Lung (tissue), 12 donors: ENCODE results near the gene TMEM86A. TPM values are rescaled to one million over a fixed set of nuclear protein-coding genes. Genes with fewer than 3 reads are reported as not detected.
A peak's percentile ranks its signal among the peaks of the same experiment; 100 is the strongest.

Experiments
- ATAC-seq: fragments of 200-7000 bp; cut with Tn5 transposase; one replicate; pipeline ENCODE4 v1.9.1; 2020; ENCODE audit warnings: moderate number of reproducible peaks; ENCODE audit not compliant: insufficient read depth, low FRiP score
- DNase-seq, 3 donors: peaks; one replicate each; pipeline ENCODE4 v3.0.0-alpha.2; 2013 to 2017
- H3K27ac ChIP-seq, 2 donors: one replicate each; pipeline ENCODE4 v1.5.1; 2013; ENCODE audit warnings: mild to moderate bottlenecking in 2 of 2, moderate library complexity in 2 of 2, control low read depth in 1 of 2, inconsistent platforms in 1 of 2, low read depth in 1 of 2, low read length in 1 of 2
- H3K27me3 ChIP-seq, 3 donors: one replicate each; pipeline ENCODE4 v1.5.1; 2013; ENCODE audit warnings: low read length in 2 of 3; ENCODE audit not compliant: control insufficient read depth in 3 of 3, insufficient read depth in 3 of 3
- H3K36me3 ChIP-seq, 4 donors: one replicate each; pipeline ENCODE4 v1.5.1; 2013; ENCODE audit warnings: low read length in 4 of 4, mild to moderate bottlenecking in 1 of 4, moderate library complexity in 1 of 4; ENCODE audit not compliant: control insufficient read depth in 4 of 4, insufficient read depth in 4 of 4
- H3K4me1 ChIP-seq, 5 donors: one replicate each; pipeline ENCODE4 v1.5.1; 2013; ENCODE audit warnings: low read length in 5 of 5, mild to moderate bottlenecking in 2 of 5, moderate library complexity in 1 of 5; ENCODE audit not compliant: control insufficient read depth in 5 of 5, insufficient read depth in 5 of 5
- H3K4me3 ChIP-seq: one replicate; pipeline ENCODE4 v1.5.1; 2013; ENCODE audit warnings: mild to moderate bottlenecking, control low read depth, moderate library complexity
- H3K9ac ChIP-seq, 2 donors: one replicate each; pipeline ENCODE4 v1.5.1; 2013; ENCODE audit warnings: low read length in 2 of 2, control low read depth in 1 of 2; ENCODE audit not compliant: insufficient read depth in 1 of 2
- H3K9me3 ChIP-seq, 4 donors: one replicate each; pipeline ENCODE4 v1.5.1; 2013; ENCODE audit warnings: low read length in 3 of 4, mild to moderate bottlenecking in 1 of 4, moderate library complexity in 1 of 4; ENCODE audit not compliant: control insufficient read depth in 4 of 4, insufficient read depth in 3 of 4
- WGBS, 2 donors: extraction: QIAGEN DNeasy Blood & Tissue Kit; methylation state at CpG; one replicate each; pipeline ENCODE4 v1.1.7; 2013; 5-methylcytosine and 5-hydroxymethylcytosine counted together
- polyA plus RNA-seq, 2 donors: library from polyadenylated mRNA; stranded (reverse); fragments of 200-250 nt; gene quantifications; one replicate each; pipeline ENCODE4 v1.2.1, GENCODE V29; 2013
- total RNA-seq, 2 donors: library from RNA; depleted of rRNA in 1 of 2; stranded (reverse); fragments of >200 nt in 1 of 2; gene quantifications; one replicate each; pipeline ENCODE4 v1.2.1, GENCODE V29; 2014 to 2021
- TF ChIP-seq, protein P1 (sequence below): IDR thresholded peaks from 2 replicates; pipeline ENCODE4 v1.5.1; 2012; ENCODE audit warnings: mild to moderate bottlenecking; ENCODE audit errors: control extremely low read depth, extremely low read depth
- donor health status: control.
- donor health status: control.
- donor health status: Bipolar disorder and iron deficiency.
- donor health status: healthy.
- donor health status: DM: yes; HTN: yes; CAD: no.

TMEM86A gene
- total and polyA plus RNA-seq, 4 donors, result 1.9 to 8.9 (median 2.9) TPM

DNA sequence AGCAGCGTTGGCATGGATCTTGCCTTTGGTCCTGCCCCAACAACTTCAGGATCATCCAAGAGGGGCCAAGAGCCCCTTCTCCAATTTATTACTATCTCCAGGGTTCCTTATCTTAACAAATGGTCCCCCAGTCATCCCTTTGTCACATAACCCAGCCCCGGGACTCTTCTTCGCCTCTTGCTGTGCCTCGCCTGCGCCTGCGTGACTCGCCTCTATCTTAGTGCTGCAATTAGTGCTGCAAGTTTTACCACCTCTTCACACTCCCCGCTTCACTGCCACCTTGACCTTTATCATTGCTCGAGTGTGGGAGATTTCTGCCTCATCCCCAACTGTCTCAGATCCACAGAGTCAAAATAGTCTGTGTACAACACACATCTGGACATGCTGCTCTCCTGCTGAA lies 31.4 kb downstream of the TMEM86A start:
- no peak for ATAC-seq
- H3K27me3 ChIP-seq, result no peaks in the 10 kb centered on the region
- no peaks in the 10 kb centered on the region for H3K36me3 ChIP-seq
- H3K27ac ChIP-seq, result no peak overlapping the region
- no peaks in the 10 kb centered on the region for H3K9me3 ChIP-seq
- TF ChIP-seq, protein P1, sequence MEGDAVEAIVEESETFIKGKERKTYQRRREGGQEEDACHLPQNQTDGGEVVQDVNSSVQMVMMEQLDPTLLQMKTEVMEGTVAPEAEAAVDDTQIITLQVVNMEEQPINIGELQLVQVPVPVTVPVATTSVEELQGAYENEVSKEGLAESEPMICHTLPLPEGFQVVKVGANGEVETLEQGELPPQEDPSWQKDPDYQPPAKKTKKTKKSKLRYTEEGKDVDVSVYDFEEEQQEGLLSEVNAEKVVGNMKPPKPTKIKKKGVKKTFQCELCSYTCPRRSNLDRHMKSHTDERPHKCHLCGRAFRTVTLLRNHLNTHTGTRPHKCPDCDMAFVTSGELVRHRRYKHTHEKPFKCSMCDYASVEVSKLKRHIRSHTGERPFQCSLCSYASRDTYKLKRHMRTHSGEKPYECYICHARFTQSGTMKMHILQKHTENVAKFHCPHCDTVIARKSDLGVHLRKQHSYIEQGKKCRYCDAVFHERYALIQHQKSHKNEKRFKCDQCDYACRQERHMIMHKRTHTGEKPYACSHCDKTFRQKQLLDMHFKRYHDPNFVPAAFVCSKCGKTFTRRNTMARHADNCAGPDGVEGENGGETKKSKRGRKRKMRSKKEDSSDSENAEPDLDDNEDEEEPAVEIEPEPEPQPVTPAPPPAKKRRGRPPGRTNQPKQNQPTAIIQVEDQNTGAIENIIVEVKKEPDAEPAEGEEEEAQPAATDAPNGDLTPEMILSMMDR, result no peak
- no peak for DNase-seq
- WGBS, 2 donors, result 91 to 94% methylated on average over 9 of the region's 9 CpGs
- no peaks in the 10 kb centered on the region for H3K4me1 ChIP-seq
- H3K9ac ChIP-seq, result no peak overlapping the region
- no peak overlapping the region for H3K4me3 ChIP-seq

DNA sequence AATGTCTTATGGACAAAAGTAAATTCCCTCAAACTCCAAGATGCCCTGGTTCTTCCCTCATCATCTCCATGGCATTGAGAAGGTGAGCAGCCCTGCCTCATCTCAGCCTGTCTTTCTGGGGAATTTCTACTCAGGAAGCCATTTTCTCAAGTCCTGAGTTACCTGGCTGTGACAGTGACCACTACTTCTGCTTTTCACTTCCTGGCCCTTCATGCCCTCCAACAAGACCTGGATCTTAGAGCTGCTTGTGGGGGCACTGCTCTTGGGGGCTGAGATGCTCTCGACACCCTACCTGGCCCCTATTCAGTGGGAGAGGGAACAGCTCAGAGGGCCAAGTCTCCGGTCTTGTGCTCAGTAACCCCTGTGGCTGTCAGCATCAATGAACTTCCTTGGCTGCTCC lies 32.9 kb downstream of the TMEM86A start:
- no peaks in the 10 kb centered on the region for H3K4me1 ChIP-seq
- H3K9ac ChIP-seq, result no peak overlapping the region
- ATAC-seq, result no peak
- no peaks in the 10 kb centered on the region for H3K9me3 ChIP-seq
- no peak overlapping the region for H3K4me3 ChIP-seq
- H3K27me3 ChIP-seq, result no peaks in the 10 kb centered on the region
- 84 to 93% methylated on average over 2 of the region's 2 CpGs for WGBS, 2 donors
- H3K27ac ChIP-seq, result no peak overlapping the region
- DNase-seq, result no peak
- H3K36me3 ChIP-seq, result no peaks in the 10 kb centered on the region
- TF ChIP-seq, protein P1, result no peak

DNA sequence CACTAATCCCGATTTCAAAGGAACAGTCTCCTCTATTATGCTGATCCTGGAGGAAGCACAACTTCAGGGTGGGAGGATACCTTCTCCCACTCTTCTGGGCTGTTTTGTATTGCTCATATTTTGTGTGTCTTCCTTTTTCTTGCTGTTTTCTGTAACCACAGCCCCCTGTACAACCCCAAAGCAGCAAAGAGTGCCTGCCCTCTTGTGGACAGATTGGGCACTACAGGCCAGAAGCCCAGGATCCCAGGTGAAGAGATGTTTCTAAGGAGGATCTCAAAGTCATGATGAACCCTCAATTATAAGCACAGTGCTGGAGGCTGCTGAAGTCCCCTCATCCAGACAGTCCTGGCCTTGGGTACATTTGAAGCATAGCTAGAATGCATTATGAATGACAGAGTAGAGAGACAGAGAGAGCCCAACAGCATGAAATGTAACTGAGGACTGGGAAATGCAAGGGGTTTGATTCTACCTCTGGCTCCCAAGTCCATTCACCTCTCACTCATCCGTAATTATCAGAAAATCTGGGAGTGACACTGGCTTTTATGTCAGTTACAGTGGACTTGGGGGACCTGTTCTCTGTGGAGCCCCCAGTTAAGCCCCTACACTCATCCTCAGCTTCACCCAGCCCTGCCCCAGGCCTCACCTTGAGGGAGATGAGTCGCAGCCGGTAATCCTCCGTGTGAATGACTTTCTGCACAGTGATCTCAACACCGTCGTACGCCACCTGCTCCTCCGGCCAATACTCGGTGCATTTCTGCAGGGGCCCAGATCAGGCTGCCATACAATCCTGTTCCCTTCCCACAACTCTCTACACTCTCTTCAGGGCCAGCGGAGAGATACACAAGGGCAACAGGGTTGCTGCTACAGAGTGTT lies 33.6 kb downstream of the TMEM86A start:
- no peaks in the 10 kb centered on the region for H3K4me1 ChIP-seq
- H3K9ac ChIP-seq, result no peak overlapping the region
- no peak overlapping the region for H3K27ac ChIP-seq
- ATAC-seq (no peak), DNase-seq (peak; percentile 62 to 68 (median 62))
- H3K27me3 ChIP-seq, result no peaks in the 10 kb centered on the region
- H3K36me3 ChIP-seq, result no peaks in the 10 kb centered on the region
- TF ChIP-seq, protein P1, result peak; percentile 81
- H3K9me3 ChIP-seq, result no peaks in the 10 kb centered on the region
- no peak overlapping the region for H3K4me3 ChIP-seq
- 78 to 81% methylated on average over 11 of the region's 11 CpGs for WGBS, 2 donors

DNA sequence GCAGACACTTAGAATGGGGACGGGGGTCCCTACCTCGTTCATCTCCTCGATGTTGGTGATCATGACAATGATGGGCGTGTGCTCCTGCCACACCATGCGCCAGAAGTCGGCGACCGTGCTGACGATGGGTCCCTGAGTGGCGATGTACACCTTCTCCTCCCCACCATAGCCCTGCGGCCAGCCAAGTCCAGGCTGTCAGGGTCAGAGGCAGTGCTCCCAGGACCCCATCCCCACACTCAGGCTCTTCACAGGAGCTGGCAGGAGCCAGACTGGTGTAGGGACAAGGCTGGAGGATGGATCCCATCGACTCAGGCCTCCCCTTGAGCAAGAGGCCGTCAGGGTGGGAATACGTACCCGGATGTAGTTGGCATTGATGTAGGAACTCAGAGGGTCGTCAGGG lies 34.6 kb downstream of the TMEM86A start:
- ATAC-seq (no peak), DNase-seq (no peak)
- Histone ChIP-seq H3K4me3 (no peak overlapping the region), H3K36me3 (no peaks in the 10 kb centered on the region), H3K27ac (no peak overlapping the region), H3K27me3 (no peaks in the 10 kb centered on the region), H3K9ac (no peak overlapping the region), H3K4me1 (no peaks in the 10 kb centered on the region), H3K9me3 (no peaks in the 10 kb centered on the region)
- TF ChIP-seq, protein P1, result no peak
- WGBS, 2 donors, result 86 to 94% methylated on average over 16 of the region's 16 CpGs
